DOHH2 (cell line): ENCODE data around the gene NDFIP1.

ENCODE experiments used
- H3F3A ChIP-seq: fragments of 200-600 bp; sonication (generic), shearing (Covaris generic); 2 replicates; pipeline ENCODE4 v1.6.0; 2016; ENCODE audit warnings: antibody characterized with exemption, mild to moderate bottlenecking; ENCODE audit not compliant: control insufficient read depth, insufficient read depth
- H3K27ac ChIP-seq: fragments of 200-600 bp; sonication (generic); 2 replicates; pipeline ENCODE4 v1.5.1; 2014; ENCODE audit warnings: low read depth, mild to moderate bottlenecking, low read length, moderate library complexity
- H3K27me3 ChIP-seq: fragments of 200-600 bp; sonication (generic); 2 replicates; pipeline ENCODE4 v1.6.1; 2014; ENCODE audit warnings: mild to moderate bottlenecking, low read length, mixed read lengths; ENCODE audit not compliant: control insufficient read depth
- H3K36me3 ChIP-seq: fragments of 200-600 bp; sonication (generic); 2 replicates; pipeline ENCODE4 v1.6.1; 2014; ENCODE audit warnings: mild to moderate bottlenecking, low read length, moderate library complexity, mixed read lengths; ENCODE audit not compliant: control insufficient read depth
- H3K4me1 ChIP-seq: fragments of 200-600 bp; sonication (generic); 2 replicates; pipeline ENCODE4 v1.6.1; 2014; ENCODE audit warnings: mild to moderate bottlenecking, low read length, mixed read lengths; ENCODE audit not compliant: control insufficient read depth
- H3K4me2 ChIP-seq: fragments of 200-600 bp; sonication (generic); 2 replicates; pipeline ENCODE4 v1.6.0; 2014; ENCODE audit warnings: mild to moderate bottlenecking, low read length, moderate library complexity
- H3K4me3 ChIP-seq: fragments of 200-600 bp; sonication (generic); 2 replicates; pipeline ENCODE4 v1.5.1; 2014; ENCODE audit warnings: mild to moderate bottlenecking, low read length, mixed read lengths
- H3K79me2 ChIP-seq: fragments of 200-600 bp; sonication (generic); 2 replicates; pipeline ENCODE4 v1.6.1; 2014; ENCODE audit warnings: mild to moderate bottlenecking, low read length, mixed read lengths; ENCODE audit not compliant: control insufficient read depth
- H3K9me2 ChIP-seq: fragments of 200-600 bp; sonication (generic); replicated peaks from 2 replicates; pipeline ENCODE4 v1.6.1; 2014; ENCODE audit warnings: mild to moderate bottlenecking, low read length, mixed read lengths; ENCODE audit not compliant: control insufficient read depth
- H3K9me3 ChIP-seq: fragments of 200-600 bp; sonication (generic); 2 replicates; pipeline ENCODE4 v1.6.1; 2014; ENCODE audit warnings: antibody characterized with exemption, low read length, mixed read lengths; ENCODE audit not compliant: control insufficient read depth, insufficient read depth
- H4K20me1 ChIP-seq: fragments of 200-600 bp; sonication (generic); 2 replicates; pipeline ENCODE4 v1.6.0; 2014; ENCODE audit warnings: low read depth, mild to moderate bottlenecking, antibody characterized with exemption, low read length, moderate library complexity; ENCODE audit not compliant: control insufficient read depth, insufficient read depth
- CTCF ChIP-seq: fragments of 200-600 bp; sonication (generic); IDR thresholded peaks from one replicate; pipeline ENCODE4 v1.5.1; 2014; ENCODE audit warnings: antibody characterized with exemption, mild to moderate bottlenecking, low read depth, low read length; ENCODE audit not compliant: poor library complexity, severe bottlenecking
- EZH2phosphoT487 ChIP-seq: fragments of 200-600 bp; sonication (generic); IDR thresholded peaks from 2 replicates; pipeline ENCODE4 v1.6.1; 2017; ENCODE audit warnings: borderline replicate concordance, mild to moderate bottlenecking, antibody characterized with exemption, low read length, moderate library complexity, mixed read lengths

Gene NDFIP1

GRCh38 chr5:142129446-142130066, 21.0 kb downstream of the NDFIP1 start:
- Histone ChIP-seq H3K4me1 (peaks cover 14% of the 10 kb centered on the region), H3F3A (no peaks in the 10 kb centered on the region), H3K9me3 (no peaks in the 10 kb centered on the region), H3K36me3 (0 out of 2 replicates have a peak, but pooled peaks cover 3% of the 10 kb centered on the region), H3K9me2 (no peaks in the 10 kb centered on the region), H3K4me2 (no peak overlapping the region), H3K27me3 (no peaks in the 10 kb centered on the region), H4K20me1 (no peaks in the 10 kb centered on the region), H3K4me3 (no peak overlapping the region), H3K79me2 (peaks cover 5% of the 10 kb centered on the region; the same call in 1 of the 2 replicates), H3K27ac (no peak overlapping the region)
- TF ChIP-seq CTCF (no peak), EZH2phosphoT487 (no peak)

- Histone ChIP-seq H3K9me2 (no peaks in the 10 kb centered on the region), H3K4me2 (no peak overlapping the region), H3K27me3 (no peaks in the 10 kb centered on the region), H3K4me1 (peaks cover 15% of the 10 kb centered on the region), H4K20me1 (no peaks in the 10 kb centered on the region), H3K27ac (no peak overlapping the region), H3F3A (no peaks in the 10 kb centered on the region), H3K36me3 (0 out of 2 replicates have a peak, but pooled peaks cover 3% of the 10 kb centered on the region), H3K4me3 (no peak overlapping the region), H3K9me3 (no peaks in the 10 kb centered on the region), H3K79me2 (no peaks in the 10 kb centered on the region)
- TF ChIP-seq CTCF (no peak), EZH2phosphoT487 (no peak)
Measured at GRCh38 chr5:142131394-142131793, 22.8 kb downstream of the NDFIP1 start.

- Histone ChIP-seq H3K27me3 (no peaks in the 10 kb centered on the region), H3K4me1 (peaks cover 15% of the 10 kb centered on the region), H3K4me2 (no peak overlapping the region), H3K9me2 (no peaks in the 10 kb centered on the region), H3K9me3 (no peaks in the 10 kb centered on the region), H3K4me3 (no peak overlapping the region), H4K20me1 (no peaks in the 10 kb centered on the region), H3K27ac (no peak overlapping the region), H3K79me2 (no peaks in the 10 kb centered on the region), H3F3A (no peaks in the 10 kb centered on the region), H3K36me3 (0 out of 2 replicates have a peak, but pooled peaks cover 3% of the 10 kb centered on the region)
- TF ChIP-seq EZH2phosphoT487: no peak
- no peak for TF ChIP-seq CTCF
Measured at GRCh38 chr5:142132916-142133315, 24.3 kb downstream of the NDFIP1 start.
